Small intestine (tissue), 7 donors: ENCODE results near the gene PITPNC1. TPM values are rescaled to one million over a fixed set of nuclear protein-coding genes. Genes with fewer than 3 reads are reported as not detected.
"Not testable (repeated sequence)": the region's sequence is repeated elsewhere in the genome, so short reads cannot be mapped to it uniquely, and the experiment has no call there.

Experiments used
- DNase-seq, 2 donors: peaks; one replicate each; pipeline versions ENCODE4 v3.0.0 to v3.0.0-alpha.2; 2013
- FAIRE-seq: peaks from 2 replicates; lab custom pipeline; 2012; peaks lifted over from hg19 to GRCh38; lab: Jason Lieb, UNC
- H3K27ac ChIP-seq, 3 donors: one replicate each; pipeline ENCODE4 v1.5.1; 2013; ENCODE audit warnings: low read length in 2 of 3, mild to moderate bottlenecking in 2 of 3, control low read depth in 1 of 3, inconsistent platforms in 1 of 3, low read depth in 1 of 3, moderate library complexity in 1 of 3
- H3K27me3 ChIP-seq, 3 donors: one replicate each; pipeline ENCODE4 v1.6.1; 2013; ENCODE audit warnings: low read length in 3 of 3, inconsistent platforms in 1 of 3; ENCODE audit not compliant: control insufficient read depth in 3 of 3, insufficient read depth in 3 of 3
- H3K36me3 ChIP-seq, 3 donors: one replicate each; pipeline ENCODE4 v1.6.1; 2013; ENCODE audit warnings: low read length in 3 of 3, inconsistent platforms in 1 of 3, low read depth in 1 of 3, mild to moderate bottlenecking in 1 of 3, moderate library complexity in 1 of 3; ENCODE audit not compliant: control insufficient read depth in 3 of 3, insufficient read depth in 2 of 3
- H3K4me1 ChIP-seq, 3 donors: one replicate each; pipeline ENCODE4 v1.6.1; 2013; ENCODE audit warnings: low read length in 2 of 3, inconsistent platforms in 1 of 3, low read depth in 1 of 3, mild to moderate bottlenecking in 1 of 3, moderate library complexity in 1 of 3; ENCODE audit not compliant: control insufficient read depth in 3 of 3, insufficient read depth in 2 of 3
- H3K4me3 ChIP-seq, 3 donors: one replicate each; pipeline ENCODE4 v1.5.1; 2013; ENCODE audit warnings: low read length in 3 of 3, control low read depth in 1 of 3, inconsistent platforms in 1 of 3, low read depth in 1 of 3, mild to moderate bottlenecking in 1 of 3, moderate library complexity in 1 of 3
- H3K9me3 ChIP-seq, 2 donors: one replicate each; pipeline ENCODE4 v1.6.1; 2013; ENCODE audit warnings: low read depth in 1 of 2, low read length in 1 of 2; ENCODE audit not compliant: control insufficient read depth in 2 of 2, insufficient read depth in 1 of 2
- WGBS, 3 donors: extraction: QIAGEN DNeasy Blood & Tissue Kit; methylation state at CpG; one replicate each; pipeline ENCODE4 v1.1.7; 2013; 5-methylcytosine and 5-hydroxymethylcytosine counted together
- polyA plus RNA-seq, 4 donors: library from polyadenylated mRNA; stranded (reverse) in 3 of 4; unstranded in 1 of 4; fragments of 200-250 nt in 3 of 4; fragments of 120-200 nt in 1 of 4; gene quantifications; one replicate each; pipeline versions ENCODE4 v1.2.1 to v1.2.3, GENCODE V29; 2013
- donor health status: healthy with polysubstance abuse.
- donor health status: control.
- donor health status: control.
- donor health status: Bipolar disorder and iron deficiency.
- donor health status: healthy.

The PITPNC1 gene
- polyA plus RNA-seq, 4 donors, result 0.67 to 11.7 (median 3.4) TPM

DNA sequence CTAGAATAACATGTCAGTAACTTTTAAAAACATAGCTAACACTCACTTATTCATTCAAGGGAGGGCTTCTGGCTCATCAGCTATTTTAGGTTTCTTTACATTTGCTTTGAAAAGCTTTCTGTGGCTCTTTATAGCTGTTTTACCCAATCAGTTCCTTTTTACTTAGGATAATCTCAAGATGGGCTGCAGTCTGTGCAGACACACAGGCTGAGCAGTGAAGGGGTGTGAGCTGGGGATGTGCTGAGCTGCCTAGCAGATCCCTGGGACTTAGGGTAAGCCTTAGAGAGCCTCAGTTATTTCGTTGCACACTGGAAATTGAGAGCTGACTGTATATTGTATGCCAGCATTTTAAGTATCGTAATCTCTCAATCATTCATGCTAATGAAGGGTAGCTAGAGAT lies 310.4 kb downstream of the PITPNC1 start:
- 86 to 90% (median 90%) methylated on average over 2 of the region's 2 CpGs for WGBS, 3 donors
- no peaks in the 10 kb centered on the region for H3K27me3 ChIP-seq

GRCh38 chr17:67689534-67690177 lies 312.6 kb downstream of the PITPNC1 start:
- H3K27me3 ChIP-seq, result no peaks in the 10 kb centered on the region
- WGBS, 3 donors, result 37 to 42% (median 38%) methylated on average over 2 of the region's 2 CpGs
- no peak overlapping the region for H3K27ac ChIP-seq
- H3K4me3 ChIP-seq, result no peak overlapping the region
- FAIRE-seq (no peak), DNase-seq (peak; percentile 54 to 59)
- H3K9me3 ChIP-seq, result no peaks in the 10 kb centered on the region
- H3K36me3 ChIP-seq, result peaks cover 0 to 2% (median 0%) of the 10 kb centered on the region in 3 donors
- H3K4me1 ChIP-seq, result no peaks in the 10 kb centered on the region

More for the DNA sequence above, 310.4 kb downstream of the PITPNC1 start:
- Histone ChIP-seq H3K4me1 (no peaks in the 10 kb centered on the region), H3K4me3 (no peak overlapping the region), H3K27ac (no peak overlapping the region), H3K36me3 (no peaks in the 10 kb centered on the region), H3K9me3 (no peaks in the 10 kb centered on the region)
- no peak for FAIRE-seq
- no peak for DNase-seq

- H3K36me3 ChIP-seq, result peaks cover 0 to 2% (median 0%) of the 10 kb centered on the region in 3 donors
- H3K27ac ChIP-seq, result no peak overlapping the region
- DNase-seq, result no peak
- no peaks in the 10 kb centered on the region for H3K9me3 ChIP-seq
- H3K4me1 ChIP-seq, result no peaks in the 10 kb centered on the region
- H3K4me3 ChIP-seq, result no peak overlapping the region
- no peaks in the 10 kb centered on the region for H3K27me3 ChIP-seq
- FAIRE-seq, result no peak
Measured at GRCh38 chr17:67693811-67694210, 316.7 kb downstream of the PITPNC1 start.

DNA sequence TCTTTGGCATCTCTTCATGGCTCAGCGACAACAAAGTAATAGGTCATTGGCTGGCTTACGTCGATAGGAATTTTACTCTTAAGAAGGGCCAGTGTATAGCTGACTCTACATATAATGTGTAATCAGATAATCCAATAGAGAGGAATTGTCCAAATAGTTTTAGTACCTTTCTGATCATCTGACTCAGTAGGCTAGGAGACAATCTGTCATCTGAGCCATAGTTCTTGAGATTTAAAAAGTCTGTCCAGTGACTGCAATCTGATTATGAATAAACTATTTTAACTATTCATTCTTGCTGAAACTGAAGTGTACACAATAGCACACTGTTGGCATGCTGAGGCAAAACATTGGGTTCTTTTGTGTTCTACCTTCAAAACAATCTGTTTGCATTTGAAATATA lies 319.3 kb downstream of the PITPNC1 start:
- H3K4me3 ChIP-seq, result no peak overlapping the region
- no peaks in the 10 kb centered on the region for H3K4me1 ChIP-seq
- peaks cover 0 to 2% (median 0%) of the 10 kb centered on the region in 3 donors for H3K36me3 ChIP-seq
- no peaks in the 10 kb centered on the region for H3K27me3 ChIP-seq
- no peaks in the 10 kb centered on the region for H3K9me3 ChIP-seq
- H3K27ac ChIP-seq, result no peak overlapping the region
- 64 to 96% (median 85%) methylated on average over 3 of the region's 3 CpGs for WGBS, 3 donors
- FAIRE-seq, result no peak
- DNase-seq, result no peak

- DNase-seq (no peak), FAIRE-seq (no peak)
- 74 to 86% (median 77%) methylated on average over 4 of the region's 4 CpGs for WGBS, 3 donors
Measured at GRCh38 chr17:67696853-67697498, 319.9 kb downstream of the PITPNC1 start.

DNA sequence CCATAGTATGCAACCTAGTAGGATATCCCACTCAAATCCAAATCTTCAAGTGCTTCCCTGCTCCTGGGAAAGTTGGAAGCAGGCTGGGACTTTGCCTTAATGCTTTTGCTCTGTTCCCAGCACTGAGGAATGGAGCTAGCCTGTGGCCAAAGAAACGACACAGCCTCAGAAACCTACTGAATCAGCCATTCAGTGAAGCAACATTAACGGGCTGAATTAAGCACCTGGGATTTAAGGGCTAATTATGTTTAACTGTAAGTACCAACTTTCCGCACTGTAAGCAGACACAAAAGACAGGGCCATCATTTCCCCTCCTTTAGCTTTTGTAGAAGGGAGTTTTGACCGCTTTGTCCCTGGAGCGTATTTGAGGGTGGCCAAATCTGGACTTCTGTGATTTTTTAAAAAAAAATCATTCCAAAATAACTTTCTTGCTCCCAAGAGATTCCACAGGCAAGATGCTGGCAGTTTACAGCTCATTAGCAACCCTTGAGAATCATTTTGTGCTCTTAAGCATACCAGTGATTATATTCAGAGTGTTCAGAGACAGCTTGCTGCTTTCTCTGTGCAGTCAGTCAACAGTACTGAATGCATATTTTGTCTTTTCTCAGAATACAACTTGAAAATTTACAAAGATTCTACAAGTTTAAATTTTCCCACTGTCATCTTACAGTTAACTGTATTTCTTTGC lies 323.1 kb downstream of the PITPNC1 start:
- 62 to 88% (median 82%) methylated on average over 5 of the region's 5 CpGs for WGBS, 3 donors
- no peak for DNase-seq
- no peak for FAIRE-seq
- Histone ChIP-seq H3K36me3 (no peaks in the 10 kb centered on the region), H3K4me1 (no peaks in the 10 kb centered on the region), H3K27me3 (no peaks in the 10 kb centered on the region), H3K9me3 (no peaks in the 10 kb centered on the region), H3K4me3 (no peak overlapping the region), H3K27ac (no peak overlapping the region)

More at GRCh38 chr17:67696853-67697498, 319.9 kb downstream of the PITPNC1 start:
- Histone ChIP-seq H3K4me3 (no peak overlapping the region), H3K27ac (no peak overlapping the region), H3K9me3 (no peaks in the 10 kb centered on the region), H3K4me1 (no peaks in the 10 kb centered on the region), H3K27me3 (no peaks in the 10 kb centered on the region), H3K36me3 (peaks cover 0 to 2% (median 0%) of the 10 kb centered on the region in 3 donors)

- DNase-seq (no peak), FAIRE-seq (no peak)
- H3K36me3 ChIP-seq, result no peaks in the 10 kb centered on the region
- no peak overlapping the region for H3K27ac ChIP-seq
- 79 to 93% (median 88%) methylated on average over 1 of the region's 1 CpG for WGBS, 3 donors
- H3K27me3 ChIP-seq, result no peaks in the 10 kb centered on the region
- no peaks in the 10 kb centered on the region for H3K4me1 ChIP-seq
- no peak overlapping the region for H3K4me3 ChIP-seq
- no peaks in the 10 kb centered on the region for H3K9me3 ChIP-seq
Measured at GRCh38 chr17:67700725-67701119, 323.6 kb downstream of the PITPNC1 start.

GRCh38 chr17:67702861-67703260 lies 325.8 kb downstream of the PITPNC1 start:
- not testable (repeated sequence) for H3K4me1 ChIP-seq, H3K4me3 ChIP-seq, H3K27me3 ChIP-seq, H3K36me3 ChIP-seq, FAIRE-seq, H3K9me3 ChIP-seq, DNase-seq, H3K27ac ChIP-seq
- WGBS, 3 donors, result 90 to 94% (median 91%) methylated on average over 8 of the region's 8 CpGs
